DOHH2 (cell line): Measurements from ENCODE around the gene PRKN.

Experiments
- H3F3A ChIP-seq: fragments of 200-600 bp; sonication (generic), shearing (Covaris generic); 2 replicates; pipeline ENCODE4 v1.6.0; 2016; ENCODE audit warnings: antibody characterized with exemption, mild to moderate bottlenecking; ENCODE audit not compliant: control insufficient read depth, insufficient read depth
- H3K27ac ChIP-seq: fragments of 200-600 bp; sonication (generic); 2 replicates; pipeline ENCODE4 v1.5.1; 2014; ENCODE audit warnings: low read depth, mild to moderate bottlenecking, low read length, moderate library complexity
- H3K27me3 ChIP-seq: fragments of 200-600 bp; sonication (generic); 2 replicates; pipeline ENCODE4 v1.6.1; 2014; ENCODE audit warnings: mild to moderate bottlenecking, low read length, mixed read lengths; ENCODE audit not compliant: control insufficient read depth
- H3K36me3 ChIP-seq: fragments of 200-600 bp; sonication (generic); 2 replicates; pipeline ENCODE4 v1.6.1; 2014; ENCODE audit warnings: mild to moderate bottlenecking, low read length, moderate library complexity, mixed read lengths; ENCODE audit not compliant: control insufficient read depth
- H3K4me1 ChIP-seq: fragments of 200-600 bp; sonication (generic); 2 replicates; pipeline ENCODE4 v1.6.1; 2014; ENCODE audit warnings: mild to moderate bottlenecking, low read length, mixed read lengths; ENCODE audit not compliant: control insufficient read depth
- H3K4me2 ChIP-seq: fragments of 200-600 bp; sonication (generic); 2 replicates; pipeline ENCODE4 v1.6.0; 2014; ENCODE audit warnings: mild to moderate bottlenecking, low read length, moderate library complexity
- H3K4me3 ChIP-seq: fragments of 200-600 bp; sonication (generic); 2 replicates; pipeline ENCODE4 v1.5.1; 2014; ENCODE audit warnings: mild to moderate bottlenecking, low read length, mixed read lengths
- H3K79me2 ChIP-seq: fragments of 200-600 bp; sonication (generic); 2 replicates; pipeline ENCODE4 v1.6.1; 2014; ENCODE audit warnings: mild to moderate bottlenecking, low read length, mixed read lengths; ENCODE audit not compliant: control insufficient read depth
- H3K9me2 ChIP-seq: fragments of 200-600 bp; sonication (generic); replicated peaks from 2 replicates; pipeline ENCODE4 v1.6.1; 2014; ENCODE audit warnings: mild to moderate bottlenecking, low read length, mixed read lengths; ENCODE audit not compliant: control insufficient read depth
- H3K9me3 ChIP-seq: fragments of 200-600 bp; sonication (generic); 2 replicates; pipeline ENCODE4 v1.6.1; 2014; ENCODE audit warnings: antibody characterized with exemption, low read length, mixed read lengths; ENCODE audit not compliant: control insufficient read depth, insufficient read depth
- H4K20me1 ChIP-seq: fragments of 200-600 bp; sonication (generic); 2 replicates; pipeline ENCODE4 v1.6.0; 2014; ENCODE audit warnings: low read depth, mild to moderate bottlenecking, antibody characterized with exemption, low read length, moderate library complexity; ENCODE audit not compliant: control insufficient read depth, insufficient read depth
- CTCF ChIP-seq: fragments of 200-600 bp; sonication (generic); IDR thresholded peaks from one replicate; pipeline ENCODE4 v1.5.1; 2014; ENCODE audit warnings: antibody characterized with exemption, mild to moderate bottlenecking, low read depth, low read length; ENCODE audit not compliant: poor library complexity, severe bottlenecking
- EZH2phosphoT487 ChIP-seq: fragments of 200-600 bp; sonication (generic); IDR thresholded peaks from 2 replicates; pipeline ENCODE4 v1.6.1; 2017; ENCODE audit warnings: borderline replicate concordance, mild to moderate bottlenecking, antibody characterized with exemption, low read length, moderate library complexity, mixed read lengths

Gene PRKN

GRCh38 chr6:161410736-161411135 lies 1316.8 kb downstream of the PRKN start:
- peaks cover 13% of the 10 kb centered on the region; the same call in 1 of the 2 replicates for H3K9me3 ChIP-seq
- no peak overlapping the region for H3K27ac ChIP-seq
- no peaks in the 10 kb centered on the region for H3F3A ChIP-seq
- no peak overlapping the region for H3K4me3 ChIP-seq
- no peak overlapping the region for H3K4me2 ChIP-seq
- no peaks in the 10 kb centered on the region for H3K36me3 ChIP-seq
- H3K9me2 ChIP-seq: no peaks in the 10 kb centered on the region
- no peaks in the 10 kb centered on the region for H3K79me2 ChIP-seq
- TF ChIP-seq CTCF (no peak), EZH2phosphoT487 (no peak)
- no peaks in the 10 kb centered on the region for H4K20me1 ChIP-seq
- H3K4me1 ChIP-seq: no peaks in the 10 kb centered on the region
- no peaks in the 10 kb centered on the region for H3K27me3 ChIP-seq

DNA sequence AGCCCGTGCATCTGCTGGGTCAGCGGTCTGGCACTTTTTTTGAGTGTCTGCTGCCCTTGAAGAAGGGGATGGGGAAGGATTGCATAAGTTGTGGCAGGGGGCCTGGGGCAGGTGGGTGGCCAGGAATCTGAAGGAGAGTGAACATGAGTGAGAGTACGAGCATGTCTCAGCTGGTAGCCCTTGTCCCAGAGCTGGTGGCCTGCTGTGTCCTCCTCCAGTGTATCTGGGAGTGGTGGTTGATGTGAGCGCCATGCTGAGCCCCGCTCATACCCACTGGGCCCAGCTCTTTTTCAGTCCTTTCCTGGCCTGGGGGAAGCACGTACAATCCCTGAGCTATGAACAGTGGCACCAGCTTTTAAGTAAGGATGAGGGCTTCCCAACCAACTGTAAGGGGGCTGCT lies 1317.5 kb downstream of the PRKN start:
- H3K4me1 ChIP-seq: no peaks in the 10 kb centered on the region

DNA sequence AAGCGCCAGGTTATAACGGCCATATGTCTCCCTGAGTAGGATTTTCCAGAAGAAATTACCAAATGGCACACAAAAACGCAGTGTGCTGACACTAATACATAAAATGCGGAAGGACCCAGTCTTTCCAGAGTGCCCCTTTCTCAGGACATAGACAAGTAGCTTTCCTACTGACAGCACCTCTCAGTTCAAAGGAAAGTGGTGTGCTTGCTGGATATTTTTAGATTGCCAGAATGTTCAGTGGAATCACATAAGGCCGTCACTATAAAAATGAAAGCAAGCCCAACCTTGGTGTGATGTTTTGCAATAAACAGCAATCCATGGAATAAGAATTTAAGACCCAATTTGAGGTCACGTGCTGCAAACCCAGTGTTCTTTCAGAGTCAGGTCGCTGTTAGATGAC lies 1318.2 kb downstream of the PRKN start:
- Histone ChIP-seq H3K27ac (no peak overlapping the region), H3K27me3 (no peaks in the 10 kb centered on the region), H4K20me1 (no peaks in the 10 kb centered on the region), H3K36me3 (no peaks in the 10 kb centered on the region), H3K79me2 (no peaks in the 10 kb centered on the region), H3K9me3 (peaks cover 13% of the 10 kb centered on the region; the same call in 1 of the 2 replicates), H3K4me2 (no peak overlapping the region), H3F3A (no peaks in the 10 kb centered on the region), H3K4me1 (no peaks in the 10 kb centered on the region), H3K4me3 (no peak overlapping the region), H3K9me2 (no peaks in the 10 kb centered on the region)
- TF ChIP-seq EZH2phosphoT487 (no peak), CTCF (no peak)

More for the DNA sequence above, 1317.5 kb downstream of the PRKN start:
- no peaks in the 10 kb centered on the region for H4K20me1 ChIP-seq
- no peak overlapping the region for H3K4me3 ChIP-seq
- TF ChIP-seq CTCF (no peak), EZH2phosphoT487 (no peak)
- peaks cover 13% of the 10 kb centered on the region; the same call in 1 of the 2 replicates for H3K9me3 ChIP-seq
- H3K36me3 ChIP-seq: no peaks in the 10 kb centered on the region
- no peaks in the 10 kb centered on the region for H3K9me2 ChIP-seq
- no peak overlapping the region for H3K27ac ChIP-seq
- no peaks in the 10 kb centered on the region for H3K27me3 ChIP-seq
- no peaks in the 10 kb centered on the region for H3K79me2 ChIP-seq
- H3F3A ChIP-seq: no peaks in the 10 kb centered on the region
- no peak overlapping the region for H3K4me2 ChIP-seq

DNA sequence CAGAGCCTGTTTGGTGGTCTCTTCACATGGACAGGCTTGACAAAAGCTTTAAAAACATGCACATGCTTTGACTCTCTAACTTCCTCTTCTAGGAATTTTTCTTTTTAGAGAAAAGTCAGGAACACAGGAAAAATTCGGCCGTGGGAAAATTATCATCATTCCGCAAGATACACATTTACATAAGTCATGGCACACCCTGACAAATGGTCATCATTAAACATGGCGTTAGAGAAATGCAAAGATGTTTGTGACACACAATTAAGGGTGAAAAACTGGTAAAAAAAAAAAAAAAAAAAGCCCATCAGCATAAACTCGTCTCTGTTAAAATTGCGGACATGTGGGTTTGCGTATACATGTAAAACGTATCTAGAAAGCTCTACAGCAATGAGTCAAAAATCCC lies 1319.5 kb downstream of the PRKN start:
- no peak overlapping the region for H3K4me3 ChIP-seq
- H3K9me2 ChIP-seq: no peaks in the 10 kb centered on the region
- no peaks in the 10 kb centered on the region for H3K4me1 ChIP-seq
- H4K20me1 ChIP-seq: no peaks in the 10 kb centered on the region
- no peaks in the 10 kb centered on the region for H3K36me3 ChIP-seq
- H3K79me2 ChIP-seq: no peaks in the 10 kb centered on the region
- TF ChIP-seq CTCF: no peak
- H3K4me2 ChIP-seq: no peak overlapping the region
- H3K27ac ChIP-seq: no peak overlapping the region
- no peaks in the 10 kb centered on the region for H3F3A ChIP-seq
- H3K9me3 ChIP-seq: peaks cover 13% of the 10 kb centered on the region; the same call in 1 of the 2 replicates
- H3K27me3 ChIP-seq: no peaks in the 10 kb centered on the region; the same call in 1 of the 2 replicates
